ENCODE data around the gene PHKG1.
"Not testable (repeated sequence)": the region's sequence is repeated elsewhere in the genome, so short reads cannot be mapped to it uniquely, and the experiment has no call there.

Gene PHKG1

GRCh38 chr7:56032578-56032977 is 60.2 kb downstream of the PHKG1 start:
- not testable (repeated sequence) for ATAC-seq, H3K9me3 Mint-ChIP-seq, H3K27me3 Mint-ChIP-seq, DNase-seq
- peak overlapping the region; percentile 57 to 74 for H3K27ac Mint-ChIP-seq
- H3K4me1 Mint-ChIP-seq: peaks cover 17% of the 10 kb centered on the region
- peak overlapping the region; percentile 43 to 93 for H3K4me3 Mint-ChIP-seq

- not testable (repeated sequence) for H3K27ac Mint-ChIP-seq, ATAC-seq, H3K9me3 Mint-ChIP-seq, DNase-seq, H3K27me3 Mint-ChIP-seq
- peak overlapping the region; percentile 43 to 93 for H3K4me3 Mint-ChIP-seq
- peaks cover 17% of the 10 kb centered on the region for H3K4me1 Mint-ChIP-seq
Measured at GRCh38 chr7:56031556-56031955, 61.2 kb downstream of the PHKG1 start.

- ATAC-seq: no peak
- no peak overlapping the region for H3K27ac Mint-ChIP-seq
- H3K9me3 Mint-ChIP-seq: no peaks in the 10 kb centered on the region
- H3K27me3 Mint-ChIP-seq: no peaks in the 10 kb centered on the region
- no peak for DNase-seq
- H3K4me3 Mint-ChIP-seq: no peak overlapping the region
- peaks cover 17% of the 10 kb centered on the region for H3K4me1 Mint-ChIP-seq
Measured at GRCh38 chr7:56030340-56030739, 62.4 kb downstream of the PHKG1 start.

Measured in stimulated activated naive CD8-positive, alpha-beta T cell treated with anti-CD3 and anti-CD28 coated beads, Interleukin-15, amount 100 ng/mL, for 72 hours (primary cell).